ENCODE results near the gene TMEM243.

The TMEM243 gene

GRCh38 chr7:87179180-87179579 is 40.4 kb downstream of the TMEM243 start:
- H3K4me3 ChIP-seq (ENCODE audit: low read length) = no peak overlapping the region
- H3K4me1 ChIP-seq (ENCODE audit: control insufficient read depth, insufficient read depth, low read length) = no peaks in the 10 kb centered on the region
- H3K9ac ChIP-seq (ENCODE audit: low read length) = no peak overlapping the region
- no peak overlapping the region for H3K27ac ChIP-seq (ENCODE audit: low read depth, low read length)
- peaks cover 22% of the 10 kb centered on the region for H3K36me3 ChIP-seq (ENCODE audit: control insufficient read depth, insufficient read depth, low read length)
- no peaks in the 10 kb centered on the region for H3K27me3 ChIP-seq (ENCODE audit: control insufficient read depth, insufficient read depth, low read length)

DNA sequence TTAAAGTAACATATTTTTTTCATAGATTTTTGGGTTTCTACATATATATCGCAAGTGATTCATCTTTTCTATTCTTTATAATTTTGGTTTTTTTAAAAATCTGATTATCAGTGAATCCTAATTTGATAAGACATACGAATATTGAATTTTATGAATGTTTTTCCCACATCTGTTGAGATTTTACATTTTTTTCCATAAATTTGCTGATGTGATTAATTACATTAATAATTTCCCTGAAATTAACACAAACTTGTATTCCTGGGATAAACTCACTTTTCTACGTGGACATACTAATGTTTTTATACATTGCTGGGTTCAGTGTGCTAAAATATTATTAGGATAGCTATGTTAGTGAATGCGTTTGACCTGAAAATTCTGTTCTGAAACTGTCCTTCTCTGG is 41.2 kb downstream of the TMEM243 start:
- Histone ChIP-seq H3K4me1 (ENCODE audit: control insufficient read depth, insufficient read depth, low read length) (no peaks in the 10 kb centered on the region), H3K4me3 (ENCODE audit: low read length) (no peak overlapping the region), H3K27me3 (ENCODE audit: control insufficient read depth, insufficient read depth, low read length) (no peaks in the 10 kb centered on the region), H3K9ac (ENCODE audit: low read length) (no peak overlapping the region), H3K27ac (ENCODE audit: low read depth, low read length) (no peak overlapping the region), H3K36me3 (ENCODE audit: control insufficient read depth, insufficient read depth, low read length) (peaks cover 27% of the 10 kb centered on the region)

- Histone ChIP-seq H3K27me3 (ENCODE audit: control insufficient read depth, insufficient read depth, low read length) (no peaks in the 10 kb centered on the region), H3K27ac (ENCODE audit: low read depth, low read length) (no peak overlapping the region), H3K9ac (ENCODE audit: low read length) (no peak overlapping the region), H3K4me3 (ENCODE audit: low read length) (no peak overlapping the region), H3K4me1 (ENCODE audit: control insufficient read depth, insufficient read depth, low read length) (no peaks in the 10 kb centered on the region), H3K36me3 (ENCODE audit: control insufficient read depth, insufficient read depth, low read length) (peaks cover 22% of the 10 kb centered on the region)
Measured at GRCh38 chr7:87173471-87173870, 46.1 kb downstream of the TMEM243 start.

DNA sequence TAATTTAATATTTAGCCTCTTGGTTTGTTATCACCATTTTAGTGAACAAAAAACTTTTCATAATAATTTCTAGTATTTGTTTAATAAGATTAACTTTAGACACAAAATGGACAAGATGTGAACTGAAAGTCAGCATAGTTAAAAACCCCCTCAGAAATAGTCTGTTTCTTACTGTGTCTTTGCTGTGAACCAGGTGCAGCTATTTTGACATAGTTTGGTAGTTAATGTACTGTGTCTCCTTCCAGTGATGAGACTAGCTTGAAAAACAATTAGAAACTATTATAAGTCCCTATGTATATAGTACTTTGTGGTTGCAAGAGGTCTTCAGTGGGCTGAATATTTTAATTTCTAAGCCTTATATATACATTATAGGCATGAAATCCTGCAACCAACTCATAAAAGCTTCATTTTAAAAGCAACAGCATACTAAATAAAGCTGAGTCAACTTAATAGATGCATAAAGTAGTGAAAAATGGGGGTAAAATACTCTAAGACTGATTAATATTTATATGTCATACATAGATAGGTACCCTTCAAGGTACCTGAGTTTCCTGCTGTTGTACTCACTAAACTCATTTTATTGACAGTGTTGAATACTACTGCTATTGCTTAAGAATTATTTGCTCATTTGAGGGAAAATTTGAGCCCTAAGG is 48.1 kb downstream of the TMEM243 start:
- Histone ChIP-seq H3K36me3 (ENCODE audit: control insufficient read depth, insufficient read depth, low read length) (peaks cover 37% of the 10 kb centered on the region), H3K27me3 (ENCODE audit: control insufficient read depth, insufficient read depth, low read length) (no peaks in the 10 kb centered on the region), H3K9ac (ENCODE audit: low read length) (no peak overlapping the region)

DNA sequence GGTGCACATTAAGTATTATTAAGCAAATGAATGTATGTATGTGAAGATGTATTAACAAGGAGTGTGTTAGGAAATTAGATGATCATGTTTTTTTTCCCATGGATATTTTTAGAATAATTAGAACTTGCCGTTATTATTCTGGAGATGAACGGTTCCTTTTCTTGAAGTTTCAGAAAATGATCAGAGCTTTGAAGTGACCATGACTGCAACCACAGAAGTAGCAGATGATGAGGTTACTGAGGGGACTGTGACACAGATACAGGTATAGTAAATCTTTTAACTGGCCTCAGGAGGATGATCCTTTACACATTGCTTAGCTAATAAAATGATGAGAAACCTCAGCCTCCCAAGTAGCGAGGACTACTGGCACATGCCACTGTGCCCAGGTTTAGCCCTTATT is 48.7 kb downstream of the TMEM243 start:
- no peaks in the 10 kb centered on the region for H3K4me1 ChIP-seq (ENCODE audit: control insufficient read depth, insufficient read depth, low read length)
- H3K36me3 ChIP-seq (ENCODE audit: control insufficient read depth, insufficient read depth, low read length) = peaks cover 37% of the 10 kb centered on the region
- no peak overlapping the region for H3K9ac ChIP-seq (ENCODE audit: low read length)
- no peak overlapping the region for H3K27ac ChIP-seq (ENCODE audit: low read depth, low read length)
- H3K27me3 ChIP-seq (ENCODE audit: control insufficient read depth, insufficient read depth, low read length) = no peaks in the 10 kb centered on the region
- no peak overlapping the region for H3K4me3 ChIP-seq (ENCODE audit: low read length)

More for the DNA sequence above, 48.1 kb downstream of the TMEM243 start:
- H3K4me1 ChIP-seq (ENCODE audit: control insufficient read depth, insufficient read depth, low read length) = no peaks in the 10 kb centered on the region
- no peak overlapping the region for H3K27ac ChIP-seq (ENCODE audit: low read depth, low read length)
- H3K4me3 ChIP-seq (ENCODE audit: low read length) = no peak overlapping the region

DNA sequence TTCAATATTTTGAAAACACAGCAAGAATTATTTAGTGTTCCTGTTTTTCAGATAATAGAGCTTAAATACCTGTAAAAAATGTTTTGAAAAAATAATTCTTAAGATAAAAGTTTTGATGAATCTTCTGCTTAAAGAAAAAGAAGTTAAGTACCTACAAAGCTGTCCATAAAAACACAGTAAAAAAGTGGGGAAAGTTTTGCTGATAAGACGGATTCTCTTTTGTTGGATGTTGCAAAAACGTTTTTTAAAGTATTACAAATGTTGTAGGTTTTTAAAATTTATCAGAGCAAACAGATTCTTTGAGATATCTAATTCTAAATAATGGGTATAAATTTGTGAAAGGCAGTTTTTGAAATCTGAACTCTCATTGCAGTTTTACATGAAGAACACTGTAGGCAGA is 55.1 kb downstream of the TMEM243 start:
- Histone ChIP-seq H3K27ac (ENCODE audit: low read depth, low read length) (no peak overlapping the region), H3K36me3 (ENCODE audit: control insufficient read depth, insufficient read depth, low read length) (peaks cover 26% of the 10 kb centered on the region), H3K4me3 (ENCODE audit: low read length) (no peak overlapping the region), H3K9ac (ENCODE audit: low read length) (no peak overlapping the region), H3K4me1 (ENCODE audit: control insufficient read depth, insufficient read depth, low read length) (peaks cover 4% of the 10 kb centered on the region), H3K27me3 (ENCODE audit: control insufficient read depth, insufficient read depth, low read length) (no peaks in the 10 kb centered on the region)

DNA sequence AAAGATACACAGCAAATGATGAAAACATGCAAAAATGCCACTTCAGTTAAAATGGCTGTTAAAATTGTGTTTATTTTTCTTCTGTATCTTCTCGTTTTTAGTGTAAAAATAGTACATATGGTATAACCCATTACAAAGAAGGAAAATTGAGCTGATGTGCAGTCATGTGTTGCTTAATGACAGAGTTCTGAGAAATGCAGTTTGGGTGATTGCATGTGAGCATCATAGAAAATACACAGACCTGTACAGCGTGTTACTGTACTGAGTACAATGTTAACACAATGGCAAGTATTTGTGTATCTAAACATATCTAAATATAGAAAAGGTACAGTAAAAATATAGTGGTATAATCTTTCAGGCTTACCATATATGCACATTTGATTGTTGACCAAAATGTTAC is 60.0 kb downstream of the TMEM243 start:
- H3K4me3 ChIP-seq (ENCODE audit: low read length) = no peak overlapping the region
- H3K4me1 ChIP-seq (ENCODE audit: control insufficient read depth, insufficient read depth, low read length) = peaks cover 7% of the 10 kb centered on the region
- no peak overlapping the region for H3K27ac ChIP-seq (ENCODE audit: low read depth, low read length)
- H3K36me3 ChIP-seq (ENCODE audit: control insufficient read depth, insufficient read depth, low read length) = peaks cover 3% of the 10 kb centered on the region
- H3K9ac ChIP-seq (ENCODE audit: low read length) = no peak overlapping the region
- no peaks in the 10 kb centered on the region for H3K27me3 ChIP-seq (ENCODE audit: control insufficient read depth, insufficient read depth, low read length)

- Histone ChIP-seq H3K9ac (ENCODE audit: low read length) (no peak overlapping the region), H3K27ac (ENCODE audit: low read depth, low read length) (no peak overlapping the region), H3K4me1 (ENCODE audit: control insufficient read depth, insufficient read depth, low read length) (peaks cover 18% of the 10 kb centered on the region), H3K36me3 (ENCODE audit: control insufficient read depth, insufficient read depth, low read length) (no peaks in the 10 kb centered on the region), H3K4me3 (ENCODE audit: low read length) (no peak overlapping the region), H3K27me3 (ENCODE audit: control insufficient read depth, insufficient read depth, low read length) (no peaks in the 10 kb centered on the region)
Measured at GRCh38 chr7:87156709-87157108, 62.8 kb downstream of the TMEM243 start.

DNA sequence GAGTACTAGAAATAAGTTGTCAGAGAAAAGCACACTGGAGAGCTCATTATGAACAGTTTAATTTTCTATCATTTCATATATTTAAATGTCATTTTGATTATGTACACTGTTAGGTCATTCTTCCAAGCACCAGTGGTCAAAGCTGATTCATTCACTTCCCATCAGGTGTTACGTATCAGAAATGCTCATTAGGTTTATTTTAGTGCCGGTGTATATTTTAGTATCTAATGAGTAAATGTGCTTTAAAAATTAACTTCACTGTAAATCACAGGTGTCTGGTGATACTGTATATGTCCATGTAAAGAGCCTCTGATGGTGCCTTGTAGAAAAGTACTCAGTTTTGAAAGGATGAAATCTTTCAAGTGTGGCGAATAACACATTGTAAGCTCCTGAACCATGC is 63.7 kb downstream of the TMEM243 start:
- Histone ChIP-seq H3K36me3 (ENCODE audit: control insufficient read depth, insufficient read depth, low read length) (no peaks in the 10 kb centered on the region), H3K9ac (ENCODE audit: low read length) (no peak overlapping the region), H3K27me3 (ENCODE audit: control insufficient read depth, insufficient read depth, low read length) (no peaks in the 10 kb centered on the region), H3K27ac (ENCODE audit: low read depth, low read length) (no peak overlapping the region), H3K4me1 (ENCODE audit: control insufficient read depth, insufficient read depth, low read length) (peaks cover 23% of the 10 kb centered on the region), H3K4me3 (ENCODE audit: low read length) (no peak overlapping the region)

DNA sequence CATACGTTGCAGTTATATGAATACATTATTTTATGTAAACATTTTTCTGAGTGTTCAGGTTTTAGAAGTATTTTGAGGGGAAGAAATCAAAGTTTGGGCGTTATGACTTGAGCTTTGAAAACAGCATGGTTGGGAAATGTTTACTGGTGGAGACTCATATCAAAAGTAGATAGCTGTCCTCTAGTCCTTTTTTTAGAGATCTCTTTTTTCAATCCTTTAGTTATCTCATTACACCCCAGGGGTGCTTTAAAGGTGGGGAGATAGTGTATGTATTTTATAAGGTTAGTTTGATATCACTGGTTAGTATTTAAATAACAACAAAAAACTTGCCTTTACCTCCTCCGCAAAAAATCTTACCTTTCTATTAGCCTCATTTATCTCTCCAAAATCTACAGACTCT is 65.0 kb downstream of the TMEM243 start:
- H3K4me3 ChIP-seq (ENCODE audit: low read length) = peak overlapping the region; percentile 18
- H3K27ac ChIP-seq (ENCODE audit: low read depth, low read length) = no peak overlapping the region
- H3K36me3 ChIP-seq (ENCODE audit: control insufficient read depth, insufficient read depth, low read length) = no peaks in the 10 kb centered on the region
- no peaks in the 10 kb centered on the region for H3K27me3 ChIP-seq (ENCODE audit: control insufficient read depth, insufficient read depth, low read length)
- H3K9ac ChIP-seq (ENCODE audit: low read length) = no peak overlapping the region
- H3K4me1 ChIP-seq (ENCODE audit: control insufficient read depth, insufficient read depth, low read length) = peaks cover 19% of the 10 kb centered on the region

- H3K27me3 ChIP-seq (ENCODE audit: control insufficient read depth, insufficient read depth, low read length) = no peaks in the 10 kb centered on the region
- no peaks in the 10 kb centered on the region for H3K36me3 ChIP-seq (ENCODE audit: control insufficient read depth, insufficient read depth, low read length)
- H3K9ac ChIP-seq (ENCODE audit: low read length) = no peak overlapping the region
- H3K27ac ChIP-seq (ENCODE audit: low read depth, low read length) = no peak overlapping the region
- peaks cover 19% of the 10 kb centered on the region for H3K4me1 ChIP-seq (ENCODE audit: control insufficient read depth, insufficient read depth, low read length)
- H3K4me3 ChIP-seq (ENCODE audit: low read length) = peak overlapping the region; percentile 18
Measured at GRCh38 chr7:87154166-87154565, 65.4 kb downstream of the TMEM243 start.

GRCh38 chr7:87152897-87153641 is 66.5 kb downstream of the TMEM243 start:
- Histone ChIP-seq H3K36me3 (ENCODE audit: control insufficient read depth, insufficient read depth, low read length) (no peaks in the 10 kb centered on the region), H3K9ac (ENCODE audit: low read length) (peak overlapping the region; percentile 75), H3K4me1 (ENCODE audit: control insufficient read depth, insufficient read depth, low read length) (peaks cover 19% of the 10 kb centered on the region), H3K27ac (ENCODE audit: low read depth, low read length) (peak overlapping the region; percentile 99), H3K4me3 (ENCODE audit: low read length) (peak overlapping the region; percentile 85), H3K27me3 (ENCODE audit: control insufficient read depth, insufficient read depth, low read length) (no peaks in the 10 kb centered on the region)
